Lung (tissue), 12 donors: ENCODE data around the gene ABHD15. TPM values are rescaled to one million over a fixed set of nuclear protein-coding genes. Genes with fewer than 3 reads are reported as not detected.

ENCODE experiments used
- ATAC-seq: fragments of 200-7000 bp; cut with Tn5 transposase; one replicate; pipeline ENCODE4 v1.9.1; 2020; ENCODE audit warnings: moderate number of reproducible peaks; ENCODE audit not compliant: insufficient read depth, low FRiP score
- DNase-seq, 3 donors: peaks; one replicate each; pipeline ENCODE4 v3.0.0-alpha.2; 2013 to 2017
- H3K27ac ChIP-seq, 2 donors: one replicate each; pipeline ENCODE4 v1.5.1; 2013; ENCODE audit warnings: mild to moderate bottlenecking in 2 of 2, moderate library complexity in 2 of 2, control low read depth in 1 of 2, inconsistent platforms in 1 of 2, low read depth in 1 of 2, low read length in 1 of 2
- H3K27me3 ChIP-seq, 3 donors: one replicate each; pipeline ENCODE4 v1.5.1; 2013; ENCODE audit warnings: low read length in 2 of 3; ENCODE audit not compliant: control insufficient read depth in 3 of 3, insufficient read depth in 3 of 3
- H3K36me3 ChIP-seq, 4 donors: one replicate each; pipeline ENCODE4 v1.5.1; 2013; ENCODE audit warnings: low read length in 4 of 4, mild to moderate bottlenecking in 1 of 4, moderate library complexity in 1 of 4; ENCODE audit not compliant: control insufficient read depth in 4 of 4, insufficient read depth in 4 of 4
- H3K4me1 ChIP-seq, 5 donors: one replicate each; pipeline ENCODE4 v1.5.1; 2013; ENCODE audit warnings: low read length in 5 of 5, mild to moderate bottlenecking in 2 of 5, moderate library complexity in 1 of 5; ENCODE audit not compliant: control insufficient read depth in 5 of 5, insufficient read depth in 5 of 5
- H3K4me3 ChIP-seq: one replicate; pipeline ENCODE4 v1.5.1; 2013; ENCODE audit warnings: mild to moderate bottlenecking, control low read depth, moderate library complexity
- H3K9ac ChIP-seq, 2 donors: one replicate each; pipeline ENCODE4 v1.5.1; 2013; ENCODE audit warnings: low read length in 2 of 2, control low read depth in 1 of 2; ENCODE audit not compliant: insufficient read depth in 1 of 2
- H3K9me3 ChIP-seq, 4 donors: one replicate each; pipeline ENCODE4 v1.5.1; 2013; ENCODE audit warnings: low read length in 3 of 4, mild to moderate bottlenecking in 1 of 4, moderate library complexity in 1 of 4; ENCODE audit not compliant: control insufficient read depth in 4 of 4, insufficient read depth in 3 of 4
- WGBS, 2 donors: extraction: QIAGEN DNeasy Blood & Tissue Kit; methylation state at CpG; one replicate each; pipeline ENCODE4 v1.1.7; 2013; 5-methylcytosine and 5-hydroxymethylcytosine counted together
- polyA plus RNA-seq, 2 donors: library from polyadenylated mRNA; stranded (reverse); fragments of 200-250 nt; gene quantifications; one replicate each; pipeline ENCODE4 v1.2.1, GENCODE V29; 2013
- total RNA-seq, 2 donors: library from RNA; depleted of rRNA in 1 of 2; stranded (reverse); fragments of >200 nt in 1 of 2; gene quantifications; one replicate each; pipeline ENCODE4 v1.2.1, GENCODE V29; 2014 to 2021
- TF ChIP-seq, protein P1 (sequence below): IDR thresholded peaks from 2 replicates; pipeline ENCODE4 v1.5.1; 2012; ENCODE audit warnings: mild to moderate bottlenecking; ENCODE audit errors: control extremely low read depth, extremely low read depth
- donor health status: control.
- donor health status: control.
- donor health status: Bipolar disorder and iron deficiency.
- donor health status: healthy.
- donor health status: DM: yes; HTN: yes; CAD: no.

ABHD15 gene
- total and polyA plus RNA-seq, 4 donors = 4.0 to 10.5 (median 5.2) TPM

- TF ChIP-seq, protein P1, sequence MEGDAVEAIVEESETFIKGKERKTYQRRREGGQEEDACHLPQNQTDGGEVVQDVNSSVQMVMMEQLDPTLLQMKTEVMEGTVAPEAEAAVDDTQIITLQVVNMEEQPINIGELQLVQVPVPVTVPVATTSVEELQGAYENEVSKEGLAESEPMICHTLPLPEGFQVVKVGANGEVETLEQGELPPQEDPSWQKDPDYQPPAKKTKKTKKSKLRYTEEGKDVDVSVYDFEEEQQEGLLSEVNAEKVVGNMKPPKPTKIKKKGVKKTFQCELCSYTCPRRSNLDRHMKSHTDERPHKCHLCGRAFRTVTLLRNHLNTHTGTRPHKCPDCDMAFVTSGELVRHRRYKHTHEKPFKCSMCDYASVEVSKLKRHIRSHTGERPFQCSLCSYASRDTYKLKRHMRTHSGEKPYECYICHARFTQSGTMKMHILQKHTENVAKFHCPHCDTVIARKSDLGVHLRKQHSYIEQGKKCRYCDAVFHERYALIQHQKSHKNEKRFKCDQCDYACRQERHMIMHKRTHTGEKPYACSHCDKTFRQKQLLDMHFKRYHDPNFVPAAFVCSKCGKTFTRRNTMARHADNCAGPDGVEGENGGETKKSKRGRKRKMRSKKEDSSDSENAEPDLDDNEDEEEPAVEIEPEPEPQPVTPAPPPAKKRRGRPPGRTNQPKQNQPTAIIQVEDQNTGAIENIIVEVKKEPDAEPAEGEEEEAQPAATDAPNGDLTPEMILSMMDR = no peak
- no peaks in the 10 kb centered on the region for H3K27me3 ChIP-seq
- H3K4me1 ChIP-seq = peaks cover 4 to 44% (median 22%) of the 10 kb centered on the region in 5 donors
- DNase-seq = peak in 2 of 3 donors; percentile 16 to 44
- no peak overlapping the region for H3K9ac ChIP-seq
- H3K36me3 ChIP-seq = peaks cover 0 to 21% (median 7%) of the 10 kb centered on the region in 4 donors
- 48 to 54% methylated on average over 8 of the region's 8 CpGs for WGBS, 2 donors
- H3K4me3 ChIP-seq = peak overlapping the region; percentile 27
- H3K27ac ChIP-seq = peak overlapping the region; percentile 63 to 88
- no peak for ATAC-seq
- peaks cover 0 to 3% (median 0%) of the 10 kb centered on the region in 4 donors for H3K9me3 ChIP-seq
Observed at GRCh38 chr17:29585080-29585751, 18.4 kb upstream of the ABHD15 start.

- Histone ChIP-seq H3K27ac (peak overlapping the region; percentile 63 to 88), H3K36me3 (peaks cover 0 to 21% (median 11%) of the 10 kb centered on the region in 4 donors), H3K9ac (no peak overlapping the region), H3K9me3 (peaks cover 0 to 3% (median 0%) of the 10 kb centered on the region in 4 donors), H3K4me1 (peaks cover 0 to 38% (median 17%) of the 10 kb centered on the region in 5 donors), H3K27me3 (no peaks in the 10 kb centered on the region), H3K4me3 (no peak overlapping the region)
- TF ChIP-seq, protein P1 = no peak
- DNase-seq (no peak), ATAC-seq (no peak)
- WGBS, 2 donors = 56 to 62% methylated on average over 11 to 12 of the region's 12 CpGs
Observed at GRCh38 chr17:29584452-29585079, 17.7 kb upstream of the ABHD15 start.

GRCh38 chr17:29583324-29584248 lies 16.7 kb upstream of the ABHD15 start:
- no peak overlapping the region for H3K4me3 ChIP-seq
- peaks cover 0 to 3% (median 0%) of the 10 kb centered on the region in 4 donors for H3K9me3 ChIP-seq
- WGBS, 2 donors = 89 to 93% methylated on average over 16 of the region's 16 CpGs
- H3K27ac ChIP-seq = peak overlapping the region in 1 of 2 donors; percentile 88
- H3K4me1 ChIP-seq = peaks cover 0 to 37% (median 17%) of the 10 kb centered on the region in 5 donors
- TF ChIP-seq, protein P1 = no peak
- DNase-seq (no peak), ATAC-seq (no peak)
- H3K36me3 ChIP-seq = peaks cover 0 to 27% (median 14%) of the 10 kb centered on the region in 4 donors
- no peaks in the 10 kb centered on the region for H3K27me3 ChIP-seq
- H3K9ac ChIP-seq = no peak overlapping the region
